ENCODE results near the gene SELENBP1. TPM values are rescaled to one million over a fixed set of nuclear protein-coding genes. Genes with fewer than 3 reads are reported as not detected.

SELENBP1 gene
- total RNA-seq, 1 donor from 2014 or later = 8.9 TPM

DNA sequence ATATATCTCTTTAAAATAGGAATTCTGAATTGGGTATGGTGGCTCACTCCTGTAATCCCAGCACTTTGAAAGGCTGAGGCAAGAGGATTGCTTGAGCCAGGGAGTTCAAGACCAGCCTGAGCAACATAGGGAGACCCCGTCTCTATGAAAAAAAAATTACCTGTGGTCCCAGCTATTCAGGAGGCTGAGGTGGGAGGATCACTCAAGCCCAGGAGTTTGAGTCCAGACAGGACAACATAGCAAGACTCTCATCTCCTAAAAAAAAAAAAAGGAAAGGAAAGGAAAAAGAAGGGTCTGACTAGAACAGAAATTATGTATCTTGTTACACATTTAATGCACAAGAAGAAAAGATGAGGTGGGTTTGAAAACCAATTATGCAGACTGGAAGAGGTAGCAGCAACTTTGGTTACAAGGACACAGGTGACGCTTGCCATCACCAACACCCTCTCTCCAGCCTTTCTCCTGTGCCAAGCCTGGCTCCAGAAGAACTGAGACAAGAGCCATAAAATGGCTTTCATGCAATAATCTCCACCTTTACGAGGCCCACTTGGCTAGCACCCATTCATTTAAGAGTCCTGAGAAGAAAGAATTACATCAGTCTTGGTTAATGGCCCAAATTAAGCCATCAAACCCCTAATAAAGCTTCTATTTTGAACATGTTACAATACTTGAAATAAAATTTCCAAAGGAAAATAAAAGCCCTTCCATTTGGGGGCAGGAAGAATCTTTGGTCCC lies 4.8 kb upstream of the SELENBP1 start:
- Mint-ChIP-seq H3K36me3 (ENCODE audit: low read depth) (no peaks in the 10 kb centered on the region), H3K27ac (ENCODE audit: unreplicated experiment) (no peak overlapping the region), H3K4me3 (ENCODE audit: unreplicated experiment) (no peak overlapping the region), H3K4me1 (ENCODE audit: low read depth) (peaks cover 9% of the 10 kb centered on the region), H3K27me3 (ENCODE audit: low read depth) (no peaks in the 10 kb centered on the region), H3K9me3 (ENCODE audit: low read depth) (no peaks in the 10 kb centered on the region)
- no peak for DNase-seq (ENCODE audit: low spot score)
- TF ChIP-seq, protein P1, sequence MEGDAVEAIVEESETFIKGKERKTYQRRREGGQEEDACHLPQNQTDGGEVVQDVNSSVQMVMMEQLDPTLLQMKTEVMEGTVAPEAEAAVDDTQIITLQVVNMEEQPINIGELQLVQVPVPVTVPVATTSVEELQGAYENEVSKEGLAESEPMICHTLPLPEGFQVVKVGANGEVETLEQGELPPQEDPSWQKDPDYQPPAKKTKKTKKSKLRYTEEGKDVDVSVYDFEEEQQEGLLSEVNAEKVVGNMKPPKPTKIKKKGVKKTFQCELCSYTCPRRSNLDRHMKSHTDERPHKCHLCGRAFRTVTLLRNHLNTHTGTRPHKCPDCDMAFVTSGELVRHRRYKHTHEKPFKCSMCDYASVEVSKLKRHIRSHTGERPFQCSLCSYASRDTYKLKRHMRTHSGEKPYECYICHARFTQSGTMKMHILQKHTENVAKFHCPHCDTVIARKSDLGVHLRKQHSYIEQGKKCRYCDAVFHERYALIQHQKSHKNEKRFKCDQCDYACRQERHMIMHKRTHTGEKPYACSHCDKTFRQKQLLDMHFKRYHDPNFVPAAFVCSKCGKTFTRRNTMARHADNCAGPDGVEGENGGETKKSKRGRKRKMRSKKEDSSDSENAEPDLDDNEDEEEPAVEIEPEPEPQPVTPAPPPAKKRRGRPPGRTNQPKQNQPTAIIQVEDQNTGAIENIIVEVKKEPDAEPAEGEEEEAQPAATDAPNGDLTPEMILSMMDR (IDR thresholded peaks at IDR 0.05) = no peak

GRCh38 chr1:151373196-151373595 lies 691 bp upstream of the SELENBP1 start:
- Mint-ChIP-seq H3K4me3 (ENCODE audit: unreplicated experiment) (no peak overlapping the region), H3K27me3 (ENCODE audit: low read depth) (no peaks in the 10 kb centered on the region), H3K36me3 (ENCODE audit: low read depth) (no peaks in the 10 kb centered on the region), H3K4me1 (ENCODE audit: low read depth) (peaks cover 31% of the 10 kb centered on the region), H3K9me3 (ENCODE audit: low read depth) (no peaks in the 10 kb centered on the region), H3K27ac (ENCODE audit: unreplicated experiment) (peak overlapping the region; percentile 23)
- TF ChIP-seq, protein P1 (IDR thresholded peaks at IDR 0.05) = no peak
- DNase-seq (ENCODE audit: low spot score) = peak; percentile 48

- H3K4me1 Mint-ChIP-seq (ENCODE audit: low read depth) = peaks cover 34% of the 10 kb centered on the region
- DNase-seq (ENCODE audit: low spot score) = peak; percentile 48
- peak overlapping the region; percentile 79 for H3K27ac Mint-ChIP-seq (ENCODE audit: unreplicated experiment)
- no peaks in the 10 kb centered on the region for H3K27me3 Mint-ChIP-seq (ENCODE audit: low read depth)
- peak overlapping the region; percentile 52 for H3K4me3 Mint-ChIP-seq (ENCODE audit: unreplicated experiment)
- TF ChIP-seq, protein P1 (IDR thresholded peaks at IDR 0.05) = no peak
- no peaks in the 10 kb centered on the region for H3K36me3 Mint-ChIP-seq (ENCODE audit: low read depth)
- H3K9me3 Mint-ChIP-seq (ENCODE audit: low read depth) = no peaks in the 10 kb centered on the region
Observed at GRCh38 chr1:151371370-151372057, 991 bp downstream of the SELENBP1 start.

DNA sequence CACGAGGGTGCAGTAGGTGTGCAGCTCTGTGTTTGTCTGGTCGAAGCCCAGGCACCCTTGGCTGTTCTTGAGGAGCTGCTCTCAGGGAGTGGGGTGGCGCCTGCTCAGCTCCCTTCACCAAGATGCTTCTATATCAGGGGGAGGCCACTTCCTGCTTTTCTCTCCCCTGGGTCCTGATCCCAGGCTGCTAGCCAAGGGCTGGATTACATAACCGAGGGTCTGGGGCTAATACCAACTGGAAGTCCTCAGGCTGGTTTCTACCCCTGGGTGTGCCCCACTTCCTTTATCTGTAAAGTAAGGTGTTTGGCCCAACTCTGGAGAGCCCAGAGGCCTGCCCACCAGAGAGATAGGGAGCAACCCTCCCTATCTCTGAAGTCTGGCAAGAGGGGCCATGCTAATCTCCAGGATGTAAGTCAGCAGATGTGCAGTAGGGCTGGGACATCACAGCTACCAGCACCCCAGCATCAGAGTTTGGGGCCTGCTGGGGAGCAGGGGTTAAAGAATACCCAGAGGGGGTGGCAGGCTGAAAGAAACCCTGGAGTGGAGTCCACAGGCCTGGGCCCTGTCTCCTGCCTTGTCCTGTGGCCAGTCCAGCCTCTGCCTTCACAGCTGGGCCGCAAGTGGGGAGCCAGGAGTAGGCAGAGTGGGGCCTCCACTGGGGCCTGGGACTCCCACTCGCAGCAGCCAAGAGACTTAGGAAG lies 2.1 kb downstream of the SELENBP1 start:
- TF ChIP-seq, protein P1 (IDR thresholded peaks at IDR 0.05) = no peak
- DNase-seq (ENCODE audit: low spot score) = peak; percentile 71
- Mint-ChIP-seq H3K4me1 (ENCODE audit: low read depth) (peaks cover 34% of the 10 kb centered on the region), H3K27ac (ENCODE audit: unreplicated experiment) (no peak overlapping the region), H3K27me3 (ENCODE audit: low read depth) (no peaks in the 10 kb centered on the region), H3K4me3 (ENCODE audit: unreplicated experiment) (no peak overlapping the region), H3K9me3 (ENCODE audit: low read depth) (no peaks in the 10 kb centered on the region), H3K36me3 (ENCODE audit: low read depth) (no peaks in the 10 kb centered on the region)

- Mint-ChIP-seq H3K36me3 (ENCODE audit: low read depth) (no peaks in the 10 kb centered on the region), H3K4me1 (ENCODE audit: low read depth) (peaks cover 34% of the 10 kb centered on the region), H3K27ac (ENCODE audit: unreplicated experiment) (no peak overlapping the region), H3K9me3 (ENCODE audit: low read depth) (no peaks in the 10 kb centered on the region), H3K4me3 (ENCODE audit: unreplicated experiment) (no peak overlapping the region), H3K27me3 (ENCODE audit: low read depth) (no peaks in the 10 kb centered on the region)
- TF ChIP-seq, protein P1 (IDR thresholded peaks at IDR 0.05) = no peak
- DNase-seq (ENCODE audit: low spot score) = peak; percentile 72
Observed at GRCh38 chr1:151369621-151370048, 2.9 kb downstream of the SELENBP1 start.
